Bronchial epithelial cell (primary cell): ENCODE results near the gene STXBP1. TPM values are rescaled to one million over a fixed set of nuclear protein-coding genes. Genes with fewer than 3 reads are reported as not detected.

Experiments used
- DNase-seq: peaks from one replicate; pipeline ENCODE4 v3.0.0-alpha.2; 2010; ENCODE audit warnings: low read depth
- FAIRE-seq: peaks from 2 replicates; lab custom pipeline; 2011; peaks lifted over from hg19 to GRCh38; lab: Jason Lieb, UNC
- H3K27me3 ChIP-seq: 2 replicates; pipeline ENCODE4 v1.5.1; 2011; ENCODE audit warnings: low read length; ENCODE audit not compliant: control insufficient read depth, insufficient read depth
- H3K36me3 ChIP-seq: 2 replicates; pipeline ENCODE4 v1.5.1; 2011; ENCODE audit warnings: low read length; ENCODE audit not compliant: control insufficient read depth, insufficient read depth
- H3K4me3 ChIP-seq: 2 replicates; pipeline ENCODE4 v1.5.1; 2011; ENCODE audit warnings: mild to moderate bottlenecking, low read depth, low read length, control low read depth
- total RNA-seq: library from RNA; depleted of rRNA; stranded (reverse); fragments of >200 nt; gene quantifications from 2 replicates; pipeline ENCODE4 v1.2.1, GENCODE V29; 2014
- TF ChIP-seq, protein P1 (sequence below): IDR thresholded peaks from 2 replicates; pipeline ENCODE4 v1.5.1; 2011; ENCODE audit warnings: mild to moderate bottlenecking, moderate library complexity, low read length, control low read depth, inconsistent platforms; ENCODE audit not compliant: insufficient read depth, severe bottlenecking

Gene STXBP1
- total RNA-seq, 1 donor from 2014 or later: 17.1 TPM

DNA sequence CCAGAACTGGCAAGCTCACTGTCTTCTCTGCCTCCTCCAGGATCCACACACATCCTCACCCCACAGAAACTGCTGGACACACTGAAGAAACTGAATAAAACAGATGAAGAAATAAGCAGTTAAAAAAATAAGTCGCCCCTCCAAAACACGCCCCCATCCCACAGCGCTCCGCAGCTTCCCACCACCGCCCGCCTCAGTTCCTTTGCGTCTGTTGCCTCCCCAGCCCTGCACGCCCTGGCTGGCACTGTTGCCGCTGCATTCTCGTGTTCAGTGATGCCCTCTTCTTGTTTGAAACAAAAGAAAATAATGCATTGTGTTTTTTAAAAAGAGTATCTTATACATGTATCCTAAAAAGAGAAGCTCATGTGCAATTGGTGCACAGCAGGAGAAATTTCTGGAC is 78.7 kb downstream of the STXBP1 start:
- TF ChIP-seq, protein P1, sequence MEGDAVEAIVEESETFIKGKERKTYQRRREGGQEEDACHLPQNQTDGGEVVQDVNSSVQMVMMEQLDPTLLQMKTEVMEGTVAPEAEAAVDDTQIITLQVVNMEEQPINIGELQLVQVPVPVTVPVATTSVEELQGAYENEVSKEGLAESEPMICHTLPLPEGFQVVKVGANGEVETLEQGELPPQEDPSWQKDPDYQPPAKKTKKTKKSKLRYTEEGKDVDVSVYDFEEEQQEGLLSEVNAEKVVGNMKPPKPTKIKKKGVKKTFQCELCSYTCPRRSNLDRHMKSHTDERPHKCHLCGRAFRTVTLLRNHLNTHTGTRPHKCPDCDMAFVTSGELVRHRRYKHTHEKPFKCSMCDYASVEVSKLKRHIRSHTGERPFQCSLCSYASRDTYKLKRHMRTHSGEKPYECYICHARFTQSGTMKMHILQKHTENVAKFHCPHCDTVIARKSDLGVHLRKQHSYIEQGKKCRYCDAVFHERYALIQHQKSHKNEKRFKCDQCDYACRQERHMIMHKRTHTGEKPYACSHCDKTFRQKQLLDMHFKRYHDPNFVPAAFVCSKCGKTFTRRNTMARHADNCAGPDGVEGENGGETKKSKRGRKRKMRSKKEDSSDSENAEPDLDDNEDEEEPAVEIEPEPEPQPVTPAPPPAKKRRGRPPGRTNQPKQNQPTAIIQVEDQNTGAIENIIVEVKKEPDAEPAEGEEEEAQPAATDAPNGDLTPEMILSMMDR: no peak
- peaks cover 1% of the 10 kb centered on the region for H3K36me3 ChIP-seq

DNA sequence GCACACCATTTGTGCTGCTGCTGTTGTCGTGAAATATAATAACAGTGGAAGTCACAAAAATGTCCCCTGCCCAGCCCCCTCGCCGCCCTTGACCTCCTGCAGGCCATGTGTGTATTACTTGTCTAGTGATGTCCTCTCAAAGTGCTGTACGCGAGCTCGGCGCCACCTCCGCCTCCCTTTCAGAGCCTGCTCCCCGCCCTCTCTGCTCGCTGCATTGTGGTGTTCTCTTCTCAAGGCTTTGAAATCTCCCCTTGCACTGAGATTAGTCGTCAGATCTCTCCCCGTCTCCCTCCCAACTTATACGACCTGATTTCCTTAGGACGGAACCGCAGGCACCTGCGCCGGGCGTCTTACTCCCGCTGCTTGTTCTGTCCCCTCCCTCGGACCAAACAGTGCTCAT is 80.0 kb downstream of the STXBP1 start:
- Histone ChIP-seq H3K36me3 (peaks cover 1% of the 10 kb centered on the region), H3K27me3 (no peaks in the 10 kb centered on the region), H3K4me3 (no peak overlapping the region)
- TF ChIP-seq, protein P1: no peak
- no peak for DNase-seq
- no peak for FAIRE-seq

More for the DNA sequence above, 78.7 kb downstream of the STXBP1 start:
- no peak for FAIRE-seq
- no peak overlapping the region for H3K4me3 ChIP-seq
- DNase-seq: no peak
- no peaks in the 10 kb centered on the region for H3K27me3 ChIP-seq

DNA sequence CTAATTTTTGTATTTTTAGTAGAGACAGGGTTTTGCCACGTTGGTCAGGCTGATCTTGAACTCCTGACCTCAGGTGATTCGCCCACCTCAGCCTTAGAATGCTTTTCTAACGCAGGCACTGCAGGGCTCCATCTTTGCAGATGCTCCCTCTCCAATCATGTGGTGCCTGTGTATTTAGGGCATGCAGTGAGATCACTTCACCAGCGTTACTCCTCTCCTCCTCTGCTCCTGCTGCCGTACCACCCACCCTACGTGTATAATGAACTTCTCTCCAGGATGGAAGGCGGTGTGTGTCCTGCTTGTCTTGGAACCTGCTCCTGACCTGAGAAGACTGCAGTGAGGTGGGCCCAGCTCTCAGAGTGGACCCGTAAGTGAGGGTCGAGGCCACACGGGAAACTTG is 81.1 kb downstream of the STXBP1 start:
- TF ChIP-seq, protein P1: no peak
- Histone ChIP-seq H3K27me3 (no peaks in the 10 kb centered on the region), H3K36me3 (peaks cover 1% of the 10 kb centered on the region), H3K4me3 (no peak overlapping the region)
- FAIRE-seq: no peak
- DNase-seq: no peak

DNA sequence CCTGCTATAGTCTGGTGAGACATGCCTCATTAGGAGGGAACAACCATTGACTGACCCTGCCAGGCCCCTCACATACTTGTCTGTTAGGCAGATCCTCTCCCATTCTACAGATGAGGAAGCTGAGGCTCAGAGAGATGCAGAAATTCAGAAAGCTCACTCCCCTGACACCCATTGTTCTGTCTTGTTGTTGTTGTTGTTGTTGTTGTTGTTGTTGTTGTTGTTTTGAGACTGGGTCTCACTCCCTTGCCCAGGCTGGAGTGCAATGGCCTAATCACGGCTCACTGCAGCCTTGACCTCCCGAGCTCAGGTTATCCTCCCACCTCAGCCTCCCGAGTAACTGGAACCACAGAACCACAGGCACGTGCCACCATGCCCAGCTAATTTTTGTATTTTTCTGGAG is 81.6 kb downstream of the STXBP1 start:
- Histone ChIP-seq H3K4me3 (no peak overlapping the region), H3K36me3 (peaks cover 1% of the 10 kb centered on the region), H3K27me3 (no peaks in the 10 kb centered on the region)
- FAIRE-seq (no peak), DNase-seq (no peak)
- TF ChIP-seq, protein P1: no peak

DNA sequence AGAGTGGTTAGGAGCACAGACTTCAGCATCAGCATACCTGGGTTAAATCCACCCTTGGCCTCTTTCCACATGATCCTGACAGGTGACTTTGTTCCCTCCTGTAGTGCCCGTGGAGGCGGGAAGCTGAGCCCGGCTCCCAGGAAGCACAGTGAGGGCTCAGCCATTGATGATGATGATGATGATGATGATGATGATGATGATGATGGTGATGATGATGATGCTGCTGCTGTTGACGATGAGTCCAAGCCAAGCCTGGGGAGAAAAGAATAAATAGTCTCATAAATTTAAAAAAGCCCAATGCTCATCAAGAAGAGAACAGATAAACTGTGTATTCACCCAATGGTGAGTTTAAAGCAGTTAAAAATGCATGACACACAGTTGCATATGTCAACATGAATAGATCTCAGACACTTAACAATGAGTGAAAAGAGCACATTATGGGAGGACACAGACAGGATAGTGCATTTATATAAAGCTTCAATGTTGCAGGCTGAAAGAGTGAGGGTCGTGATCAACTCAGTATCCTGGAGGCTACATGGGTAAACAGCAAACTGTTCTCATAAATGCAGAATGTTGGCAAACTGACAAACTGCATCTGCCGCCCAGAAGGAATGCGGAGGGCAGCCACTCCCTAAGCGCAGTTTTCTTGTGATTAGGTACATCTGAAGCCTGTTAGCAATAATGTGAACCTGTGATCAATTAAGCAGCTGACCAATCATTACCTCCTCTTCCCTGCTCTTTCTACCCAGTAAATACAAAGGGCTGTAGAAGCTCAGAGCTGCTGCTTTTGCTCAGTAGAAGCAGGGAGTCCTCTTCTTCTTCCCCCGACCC is 83.0 kb downstream of the STXBP1 start:
- FAIRE-seq: no peak
- TF ChIP-seq, protein P1: no peak

More for the DNA sequence above, 83.0 kb downstream of the STXBP1 start:
- no peak for DNase-seq
- no peaks in the 10 kb centered on the region for H3K27me3 ChIP-seq
- H3K4me3 ChIP-seq: no peak overlapping the region
- H3K36me3 ChIP-seq: no peaks in the 10 kb centered on the region
